Measurements from ENCODE around the gene ADO.
"Not testable (repeated sequence)": the region's sequence is repeated elsewhere in the genome, so short reads cannot be mapped to it uniquely, and the experiment has no call there.

ADO gene

DNA sequence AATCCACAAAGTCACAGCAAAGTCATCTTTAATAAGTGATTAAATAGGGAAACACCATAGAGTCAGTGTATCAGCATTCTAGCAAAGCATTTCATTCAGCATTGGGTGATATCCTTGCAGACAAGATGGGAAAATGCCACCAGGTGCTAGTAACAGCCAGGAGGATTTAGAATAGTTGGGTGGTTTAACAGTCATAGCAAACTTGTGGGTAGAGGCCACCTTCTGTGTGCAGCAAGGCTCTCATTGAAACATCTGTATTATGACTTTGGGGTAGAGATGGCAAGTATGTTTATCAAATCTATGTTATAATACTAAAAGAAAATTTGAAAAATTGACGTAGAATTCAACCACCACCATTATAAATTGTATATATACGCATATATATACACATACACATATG, 26.4 kb upstream of the ADO start:
- no peak overlapping the region for H3K27ac Mint-ChIP-seq
- no peak overlapping the region for H3K4me3 Mint-ChIP-seq
- H3K36me3 Mint-ChIP-seq: peaks cover 0 to 8% of the 10 kb centered on the region in 2 donors
- peaks cover 2 to 4% of the 10 kb centered on the region in 2 donors for H3K9me3 Mint-ChIP-seq
- H3K27me3 Mint-ChIP-seq: no peaks in the 10 kb centered on the region
- ATAC-seq (replicated peaks): peak; percentile 53 to 62
- no peak for DNase-seq
- peaks cover 39 to 78% of the 10 kb centered on the region in 2 donors for H3K4me1 Mint-ChIP-seq

DNA sequence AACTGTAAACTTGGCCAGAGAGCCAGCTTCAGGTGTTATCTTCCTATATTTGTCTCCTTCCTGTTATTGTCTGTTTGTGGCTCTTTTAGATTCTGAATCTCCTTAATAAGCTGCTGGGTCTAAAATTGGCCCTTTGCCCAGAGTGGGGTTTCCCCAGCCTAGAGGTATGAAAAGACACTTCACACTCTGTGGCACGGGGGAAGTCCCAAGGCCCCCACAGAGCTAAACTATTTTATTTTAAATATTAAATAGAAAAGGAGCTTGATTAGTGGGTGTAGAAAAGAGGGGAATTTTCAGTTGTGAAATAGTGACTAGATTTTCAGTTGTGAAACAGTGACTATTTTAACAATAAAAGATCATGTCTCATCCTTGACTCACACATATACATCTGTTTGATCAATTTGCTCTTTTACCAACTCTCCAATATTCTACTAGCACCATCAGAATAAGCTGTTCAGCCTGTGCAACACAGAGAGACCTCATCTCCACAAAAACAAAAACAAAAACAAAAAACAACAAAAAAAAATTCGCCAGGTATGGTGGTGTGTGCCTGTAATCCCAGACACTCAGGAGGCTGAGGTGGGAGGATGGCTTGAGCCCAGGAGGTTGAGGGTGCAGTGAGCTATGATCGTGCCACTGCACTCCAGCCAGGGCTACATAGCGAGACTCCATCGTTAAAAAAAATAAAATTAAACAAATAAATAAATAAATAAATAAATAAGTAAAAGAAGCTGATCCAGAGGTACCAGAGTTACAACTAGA, 24.9 kb upstream of the ADO start:
- DNase-seq (peak; percentile 84), ATAC-seq (replicated peaks) (peak; percentile 95 to 96)
- Mint-ChIP-seq H3K27me3 (no peaks in the 10 kb centered on the region), H3K27ac (peak overlapping the region; percentile 76), H3K4me1 (peaks cover 38 to 71% of the 10 kb centered on the region in 2 donors), H3K9me3 (peaks cover 8 to 12% of the 10 kb centered on the region in 2 donors), H3K4me3 (peak overlapping the region; percentile 0 to 26), H3K36me3 (peaks cover 9 to 15% of the 10 kb centered on the region in 2 donors)

DNA sequence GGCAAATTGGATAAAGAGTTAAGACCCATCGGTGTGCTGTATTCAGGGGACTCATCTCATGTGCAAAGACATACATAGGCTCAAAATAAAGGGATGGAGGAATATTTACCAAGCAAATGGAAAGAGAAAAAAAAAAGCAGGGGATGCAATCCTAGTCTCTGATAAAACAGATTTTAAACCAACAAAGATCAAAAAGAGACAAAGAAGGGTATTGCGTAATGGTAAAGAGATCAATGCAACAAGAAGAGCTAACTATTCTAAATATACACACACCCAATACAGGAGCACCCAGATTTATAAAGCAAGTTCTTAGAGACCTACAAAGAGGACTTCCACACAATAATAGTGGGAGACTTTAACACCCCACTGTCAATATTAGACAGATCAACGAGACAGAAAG, 20.0 kb upstream of the ADO start:
- H3K4me3 Mint-ChIP-seq, H3K27me3 Mint-ChIP-seq: not testable (repeated sequence)

DNA sequence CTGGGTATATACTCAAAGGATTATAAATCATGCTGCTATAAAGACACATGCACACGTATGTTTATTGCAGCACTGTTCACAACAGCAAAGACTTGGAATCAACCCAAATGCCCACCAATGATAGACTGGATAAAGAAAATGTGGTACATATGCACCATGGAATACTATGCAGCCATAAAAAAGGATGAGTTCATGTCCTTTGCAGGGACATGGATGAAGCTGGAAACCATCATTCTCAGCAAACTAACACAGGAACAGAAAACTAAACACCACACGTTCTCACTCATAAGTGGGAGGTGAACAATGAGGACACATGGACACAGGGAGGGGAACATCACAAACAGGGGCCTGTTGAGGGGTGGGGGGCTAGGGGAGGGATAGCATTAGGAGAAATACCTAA, 16.2 kb upstream of the ADO start:
- not testable (repeated sequence) for ATAC-seq (replicated peaks); H3K4me1 Mint-ChIP-seq
- H3K9me3 Mint-ChIP-seq: peaks cover 15 to 19% of the 10 kb centered on the region in 2 donors

More for the DNA sequence above, 20.0 kb upstream of the ADO start:
- ATAC-seq (replicated peaks); H3K27ac Mint-ChIP-seq; DNase-seq: not testable (repeated sequence)
- Mint-ChIP-seq H3K9me3 (peaks cover 17 to 19% of the 10 kb centered on the region in 2 donors), H3K4me1 (peaks cover 21 to 30% of the 10 kb centered on the region in 2 donors), H3K36me3 (peaks cover 17 to 23% of the 10 kb centered on the region in 2 donors)

DNA sequence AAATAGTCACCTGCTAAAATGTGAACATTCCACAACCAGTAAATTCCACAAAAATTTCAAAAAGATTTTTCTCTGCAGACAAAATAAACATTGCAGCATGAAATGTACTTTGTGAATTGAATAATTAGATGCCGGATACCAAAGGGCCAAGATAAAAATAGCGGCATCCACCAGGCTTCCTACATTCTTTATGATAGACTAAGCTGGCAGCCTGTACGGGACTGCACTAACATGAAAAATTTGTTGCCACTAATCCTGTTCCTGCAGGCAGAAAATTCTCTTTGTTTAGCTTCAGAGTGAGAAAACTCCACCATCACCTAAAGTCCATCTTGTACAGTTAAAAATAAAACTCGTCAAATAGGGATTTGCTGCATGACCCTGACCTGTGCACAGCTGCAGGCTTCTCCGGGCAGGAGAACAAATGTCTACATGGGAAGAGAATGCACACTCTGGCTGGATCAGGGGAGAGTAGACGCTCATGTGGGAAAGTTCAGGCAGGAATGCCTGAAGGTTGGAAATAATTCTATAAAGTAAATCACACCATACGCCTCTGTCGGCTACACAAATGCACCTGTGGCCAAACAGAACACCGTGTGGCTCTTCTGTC, 15.6 kb upstream of the ADO start:
- peaks cover 0 to 5% of the 10 kb centered on the region in 2 donors for H3K4me1 Mint-ChIP-seq
- peaks cover 12 to 13% of the 10 kb centered on the region in 2 donors for H3K36me3 Mint-ChIP-seq
- no peak for ATAC-seq (replicated peaks)
- H3K27me3 Mint-ChIP-seq: no peaks in the 10 kb centered on the region
- H3K4me3 Mint-ChIP-seq: no peak overlapping the region
- DNase-seq: no peak
- peaks cover 13% of the 10 kb centered on the region in 2 donors for H3K9me3 Mint-ChIP-seq
- H3K27ac Mint-ChIP-seq: no peak overlapping the region

More for the DNA sequence above, 16.2 kb upstream of the ADO start:
- H3K36me3 Mint-ChIP-seq: peaks cover 17 to 19% of the 10 kb centered on the region in 2 donors
- H3K27ac Mint-ChIP-seq, DNase-seq, H3K27me3 Mint-ChIP-seq, H3K4me3 Mint-ChIP-seq: not testable (repeated sequence)

DNA sequence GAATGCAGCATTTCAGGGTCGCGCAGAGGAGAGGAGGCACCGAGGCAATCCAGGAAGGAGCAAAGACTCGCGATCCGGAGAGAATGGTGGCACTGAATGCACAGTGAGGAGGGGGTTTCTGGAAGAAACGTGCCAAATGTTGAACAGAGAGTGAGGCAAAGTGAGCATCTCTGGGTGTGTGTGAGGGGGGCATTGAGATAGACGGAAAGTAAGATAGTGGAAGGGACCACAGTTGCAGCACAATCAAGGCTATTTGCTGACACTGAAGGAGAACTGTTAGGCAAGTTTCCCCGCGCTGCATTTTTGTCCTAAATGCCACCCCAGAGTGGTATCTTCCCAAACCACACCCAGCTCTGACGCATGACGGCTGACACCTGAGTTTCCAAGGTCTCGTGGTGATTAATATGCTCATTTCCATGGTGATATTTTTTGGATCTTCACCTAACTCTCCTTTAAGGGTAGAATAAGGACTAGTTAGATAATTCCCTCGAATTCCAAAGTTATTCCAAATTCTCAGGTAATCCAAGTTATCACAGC, 14.4 kb upstream of the ADO start:
- peaks cover 3 to 4% of the 10 kb centered on the region in 2 donors for H3K36me3 Mint-ChIP-seq
- peak overlapping the region; percentile 47 for H3K27ac Mint-ChIP-seq
- ATAC-seq (replicated peaks) (no peak), DNase-seq (no peak)
- H3K27me3 Mint-ChIP-seq: no peaks in the 10 kb centered on the region
- peaks cover 0 to 5% of the 10 kb centered on the region in 2 donors for H3K4me1 Mint-ChIP-seq
- peaks cover 4 to 5% of the 10 kb centered on the region in 2 donors for H3K9me3 Mint-ChIP-seq
- no peak overlapping the region for H3K4me3 Mint-ChIP-seq

DNA sequence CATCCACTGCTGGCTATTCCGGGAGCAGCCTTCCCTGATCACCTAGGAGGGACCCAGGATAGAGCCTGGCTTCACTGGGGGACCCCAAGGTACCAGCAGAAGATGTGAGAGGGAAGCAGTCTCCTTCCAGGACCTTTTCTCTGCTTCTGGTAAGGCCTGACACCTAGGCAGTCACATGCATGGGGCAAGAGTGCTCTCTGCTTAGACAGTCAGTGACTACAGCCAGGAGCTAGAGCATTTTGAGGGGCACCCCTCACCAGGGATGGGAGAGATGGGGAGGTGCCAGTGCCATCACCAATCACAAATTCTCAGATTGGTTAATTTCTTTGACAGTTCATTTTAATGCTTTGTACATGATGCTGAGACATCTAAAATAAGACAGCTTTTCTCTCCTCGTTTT, 13.9 kb upstream of the ADO start:
- H3K27me3 Mint-ChIP-seq: no peaks in the 10 kb centered on the region
- no peak overlapping the region for H3K4me3 Mint-ChIP-seq
- H3K9me3 Mint-ChIP-seq: peaks cover 0 to 2% of the 10 kb centered on the region in 2 donors
- ATAC-seq (replicated peaks) (no peak), DNase-seq (no peak)
- peaks cover 0 to 5% of the 10 kb centered on the region in 2 donors for H3K4me1 Mint-ChIP-seq
- no peak overlapping the region for H3K27ac Mint-ChIP-seq
- no peaks in the 10 kb centered on the region for H3K36me3 Mint-ChIP-seq

DNA sequence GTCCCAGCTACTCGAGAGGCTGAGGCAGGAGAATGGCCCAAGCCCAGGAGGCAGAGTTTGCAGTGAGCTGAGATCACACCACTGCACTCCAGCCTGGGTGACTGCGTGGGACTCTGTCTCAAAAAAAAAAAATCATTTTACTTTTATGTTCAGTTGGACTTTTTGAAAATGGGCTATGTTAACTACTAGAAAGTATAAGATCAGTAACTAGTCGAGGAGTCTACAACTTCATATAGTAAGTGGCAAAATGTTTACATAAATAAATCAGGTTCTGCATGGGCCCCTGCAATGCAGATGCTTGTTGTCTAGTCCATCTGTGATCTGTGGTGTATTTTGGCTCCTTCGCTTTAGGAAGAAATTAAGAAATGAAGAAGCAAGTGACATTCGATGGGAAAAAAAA, 12.3 kb upstream of the ADO start:
- peaks cover 0 to 4% of the 10 kb centered on the region in 2 donors for H3K4me1 Mint-ChIP-seq
- no peak overlapping the region for H3K4me3 Mint-ChIP-seq
- H3K9me3 Mint-ChIP-seq: no peaks in the 10 kb centered on the region
- no peak overlapping the region for H3K27ac Mint-ChIP-seq
- no peaks in the 10 kb centered on the region for H3K36me3 Mint-ChIP-seq
- ATAC-seq (replicated peaks): no peak
- H3K27me3 Mint-ChIP-seq: peaks cover 6 to 9% of the 10 kb centered on the region in 2 donors
- no peak for DNase-seq

DNA sequence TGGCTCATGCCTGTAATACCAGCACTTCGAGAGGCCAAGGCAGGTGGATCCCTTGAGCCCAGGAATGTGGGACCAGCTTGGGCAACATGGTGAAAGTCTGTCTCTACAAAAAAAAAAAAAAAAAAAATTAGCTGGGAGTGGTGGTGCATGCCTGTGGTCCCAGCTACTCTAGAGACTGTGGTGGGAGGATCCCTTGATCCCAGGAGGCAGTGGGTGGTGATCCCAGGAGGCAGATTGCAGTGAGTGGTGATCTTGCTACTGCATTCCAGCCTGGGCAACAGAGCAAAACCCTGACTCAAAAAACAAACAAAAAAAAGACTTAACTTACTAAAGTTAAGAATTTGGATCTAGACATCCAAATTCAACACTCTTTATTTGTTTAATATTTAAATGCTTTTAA, 10.2 kb upstream of the ADO start:
- DNase-seq (no peak), ATAC-seq (replicated peaks) (no peak)
- Mint-ChIP-seq H3K4me1 (peaks cover 0 to 4% of the 10 kb centered on the region in 2 donors), H3K36me3 (no peaks in the 10 kb centered on the region), H3K9me3 (no peaks in the 10 kb centered on the region), H3K27ac (no peak overlapping the region), H3K27me3 (peaks cover 13 to 15% of the 10 kb centered on the region in 2 donors), H3K4me3 (no peak overlapping the region)

DNA sequence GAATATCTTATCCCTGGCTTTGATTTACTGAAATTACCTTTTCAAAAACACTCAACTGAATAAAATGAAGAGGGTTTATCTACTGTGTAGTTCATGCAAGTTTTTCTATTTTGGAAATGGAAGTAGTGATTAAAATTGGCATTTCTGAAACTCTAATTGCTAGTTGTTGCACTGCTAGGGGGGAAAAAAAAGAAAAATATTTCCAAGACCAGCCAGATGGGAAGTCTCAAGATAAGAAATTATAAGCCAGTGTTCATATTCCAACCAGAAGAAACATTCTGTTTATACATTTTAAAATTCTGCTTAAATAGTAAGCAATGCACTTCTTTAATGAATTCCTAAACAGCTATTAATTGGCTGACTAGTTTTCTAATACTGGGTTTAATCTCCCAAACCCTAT, 9.4 kb upstream of the ADO start:
- no peaks in the 10 kb centered on the region for H3K4me1 Mint-ChIP-seq
- no peaks in the 10 kb centered on the region for H3K9me3 Mint-ChIP-seq
- no peak overlapping the region for H3K27ac Mint-ChIP-seq
- ATAC-seq (replicated peaks): no peak
- H3K27me3 Mint-ChIP-seq: peaks cover 13 to 15% of the 10 kb centered on the region in 2 donors
- no peaks in the 10 kb centered on the region for H3K36me3 Mint-ChIP-seq
- no peak overlapping the region for H3K4me3 Mint-ChIP-seq
- no peak for DNase-seq

DNA sequence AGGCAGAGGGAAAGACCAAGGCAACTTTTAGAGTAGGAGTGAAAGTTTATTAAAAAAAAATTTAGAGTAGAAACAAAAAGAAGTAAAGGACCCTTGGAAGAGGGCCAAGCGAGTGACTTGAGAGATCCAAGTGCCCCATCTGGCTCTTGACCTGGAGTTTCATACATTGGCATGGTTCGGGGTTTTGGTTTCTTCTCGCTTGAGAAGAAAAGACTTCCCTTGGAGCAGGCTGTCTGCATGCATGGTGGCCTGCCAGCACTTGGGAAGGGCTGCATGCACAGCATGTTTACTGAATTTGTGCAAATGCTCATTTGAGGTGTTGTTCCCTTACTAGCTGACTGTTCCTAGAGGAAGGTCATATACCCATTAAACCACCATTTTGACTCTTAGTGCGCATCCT, 8.8 kb upstream of the ADO start:
- no peak overlapping the region for H3K4me3 Mint-ChIP-seq
- DNase-seq: no peak
- no peak for ATAC-seq (replicated peaks)
- H3K4me1 Mint-ChIP-seq: no peaks in the 10 kb centered on the region
- H3K27ac Mint-ChIP-seq: no peak overlapping the region
- peaks cover 13 to 15% of the 10 kb centered on the region in 2 donors for H3K27me3 Mint-ChIP-seq
- no peaks in the 10 kb centered on the region for H3K9me3 Mint-ChIP-seq
- no peaks in the 10 kb centered on the region for H3K36me3 Mint-ChIP-seq

DNA sequence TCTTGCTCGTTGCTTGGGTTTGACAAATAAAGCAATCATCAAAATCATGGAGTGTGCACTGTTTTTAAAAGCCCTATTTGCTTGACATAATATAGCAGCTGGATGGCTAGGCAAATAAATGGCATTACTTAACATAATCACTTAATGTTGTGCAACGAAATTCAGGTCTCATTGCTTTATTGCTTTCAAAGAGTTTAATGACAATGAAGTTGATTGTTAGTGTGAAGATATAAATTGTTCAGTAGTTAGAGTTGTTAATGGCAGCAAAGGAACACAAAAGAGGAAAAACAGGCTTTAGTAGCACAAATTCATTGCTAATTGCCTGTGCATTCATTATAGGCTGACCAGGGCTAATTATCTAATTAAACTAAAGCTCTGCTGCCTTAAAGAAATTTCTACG, 7.6 kb upstream of the ADO start:
- no peaks in the 10 kb centered on the region for H3K4me1 Mint-ChIP-seq
- no peaks in the 10 kb centered on the region for H3K9me3 Mint-ChIP-seq
- H3K36me3 Mint-ChIP-seq: no peaks in the 10 kb centered on the region
- DNase-seq (no peak), ATAC-seq (replicated peaks) (no peak)
- H3K4me3 Mint-ChIP-seq: no peak overlapping the region
- peaks cover 13 to 15% of the 10 kb centered on the region in 2 donors for H3K27me3 Mint-ChIP-seq
- no peak overlapping the region for H3K27ac Mint-ChIP-seq

DNA sequence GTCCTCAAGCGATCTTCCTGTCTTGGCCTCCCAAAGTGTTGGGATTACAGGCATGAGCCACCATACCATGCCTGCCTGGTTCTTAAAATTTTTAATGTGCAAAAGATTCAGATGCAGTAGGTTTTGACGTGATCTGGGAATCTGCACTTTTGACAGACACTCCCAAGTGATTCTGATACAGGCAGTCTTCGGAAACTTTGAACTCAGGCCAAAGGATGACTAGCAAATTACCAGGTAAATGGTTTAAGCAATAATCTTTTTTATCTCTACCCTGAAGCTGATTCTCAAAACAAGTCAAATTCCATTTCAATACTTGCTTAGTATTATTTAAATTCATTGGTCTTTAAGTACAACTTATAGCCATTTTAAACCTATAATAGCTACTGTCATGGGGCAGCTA, 2.6 kb upstream of the ADO start:
- no peak overlapping the region for H3K4me3 Mint-ChIP-seq
- H3K27ac Mint-ChIP-seq: no peak overlapping the region
- H3K4me1 Mint-ChIP-seq: peaks cover 8 to 17% of the 10 kb centered on the region in 2 donors
- H3K27me3 Mint-ChIP-seq: peaks cover 5 to 10% of the 10 kb centered on the region in 2 donors
- peaks cover 6 to 18% of the 10 kb centered on the region in 2 donors for H3K36me3 Mint-ChIP-seq
- no peaks in the 10 kb centered on the region for H3K9me3 Mint-ChIP-seq
- ATAC-seq (replicated peaks) (no peak), DNase-seq (no peak)

DNA sequence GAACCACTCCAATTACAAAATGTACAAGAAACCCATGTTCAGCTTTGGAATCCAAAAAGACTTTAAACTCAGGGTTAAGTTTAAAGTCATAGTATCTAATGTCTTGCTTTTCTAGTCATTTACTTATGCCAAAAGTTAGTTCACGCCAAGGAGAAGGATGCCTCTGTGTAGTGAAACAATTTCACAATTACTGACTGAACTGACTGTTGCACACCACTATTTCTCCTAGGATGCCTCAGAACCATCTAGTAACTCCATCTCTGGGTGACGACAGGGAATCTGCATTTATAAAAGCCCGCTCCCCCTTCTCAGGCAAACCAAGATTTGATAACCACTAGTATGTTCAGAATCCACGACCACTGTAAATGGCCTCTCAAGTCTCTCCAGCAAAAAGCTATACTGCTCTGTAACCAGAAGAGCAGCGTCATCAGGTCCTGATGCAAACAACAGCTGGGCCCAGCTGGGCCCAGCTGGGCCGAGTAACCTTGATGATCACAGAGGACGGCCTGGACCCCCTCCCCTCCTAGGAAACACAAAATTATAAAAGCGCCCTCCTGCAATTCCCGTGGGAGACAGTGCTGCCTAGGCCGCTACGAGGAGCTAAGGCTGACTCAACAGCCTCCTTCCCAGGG, 680 bp upstream of the ADO start:
- Mint-ChIP-seq H3K27ac (peak overlapping the region; percentile 100), H3K9me3 (no peaks in the 10 kb centered on the region), H3K36me3 (peaks cover 12 to 29% of the 10 kb centered on the region in 2 donors), H3K4me3 (peak overlapping the region; percentile 87 to 94), H3K27me3 (peaks cover 0 to 4% of the 10 kb centered on the region in 2 donors), H3K4me1 (peaks cover 14 to 34% of the 10 kb centered on the region in 2 donors)
- DNase-seq (no peak), ATAC-seq (replicated peaks) (peak; percentile 0)
